GM12801 (cell line): ENCODE measurements around the gene MAP4K1.

ENCODE experiments used
- CTCF ChIP-seq: IDR thresholded peaks from one replicate; pipeline ENCODE4 v1.5.1; 2011; ENCODE audit warnings: control low read depth; ENCODE audit not compliant: insufficient read length; ENCODE audit errors: extremely low read depth

Gene MAP4K1

GRCh38 chr19:38544569-38545315 lies 73.0 kb downstream of the MAP4K1 start:
- TF ChIP-seq CTCF: no peak

GRCh38 chr19:38543807-38544568 lies 73.8 kb downstream of the MAP4K1 start:
- no peak for TF ChIP-seq CTCF

- no peak for TF ChIP-seq CTCF
Measured at GRCh38 chr19:38543286-38543806, 74.4 kb downstream of the MAP4K1 start.

GRCh38 chr19:38542040-38542439 lies 75.7 kb downstream of the MAP4K1 start:
- TF ChIP-seq CTCF: no peak

- no peak for TF ChIP-seq CTCF
Measured at GRCh38 chr19:38539751-38540150, 78.0 kb downstream of the MAP4K1 start.

GRCh38 chr19:38538793-38539528 lies 78.8 kb downstream of the MAP4K1 start:
- no peak for TF ChIP-seq CTCF

GRCh38 chr19:38538386-38538785 lies 79.4 kb downstream of the MAP4K1 start:
- no peak for TF ChIP-seq CTCF
